Measurements from ENCODE around the gene BCAS3.

DNA sequence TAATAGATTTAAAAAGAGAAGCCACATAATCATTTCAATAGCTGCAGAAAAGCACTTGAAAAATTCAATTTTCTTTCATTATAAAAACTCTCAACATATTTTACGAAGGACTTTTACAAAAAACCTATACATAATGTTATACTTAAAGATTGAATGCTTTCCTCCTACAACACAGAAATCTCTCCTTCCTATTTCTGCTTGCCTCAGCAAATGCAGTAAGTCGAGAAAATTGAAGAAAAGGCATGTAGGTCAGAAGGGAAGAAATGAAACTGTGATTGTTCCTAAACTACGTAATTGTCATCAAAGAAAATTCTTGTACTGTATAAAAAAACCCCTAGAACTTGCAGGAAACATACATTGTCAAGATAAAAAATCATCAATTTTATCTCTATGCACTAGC lies 267.1 kb downstream of the BCAS3 start:
- TF ChIP-seq, protein P1, sequence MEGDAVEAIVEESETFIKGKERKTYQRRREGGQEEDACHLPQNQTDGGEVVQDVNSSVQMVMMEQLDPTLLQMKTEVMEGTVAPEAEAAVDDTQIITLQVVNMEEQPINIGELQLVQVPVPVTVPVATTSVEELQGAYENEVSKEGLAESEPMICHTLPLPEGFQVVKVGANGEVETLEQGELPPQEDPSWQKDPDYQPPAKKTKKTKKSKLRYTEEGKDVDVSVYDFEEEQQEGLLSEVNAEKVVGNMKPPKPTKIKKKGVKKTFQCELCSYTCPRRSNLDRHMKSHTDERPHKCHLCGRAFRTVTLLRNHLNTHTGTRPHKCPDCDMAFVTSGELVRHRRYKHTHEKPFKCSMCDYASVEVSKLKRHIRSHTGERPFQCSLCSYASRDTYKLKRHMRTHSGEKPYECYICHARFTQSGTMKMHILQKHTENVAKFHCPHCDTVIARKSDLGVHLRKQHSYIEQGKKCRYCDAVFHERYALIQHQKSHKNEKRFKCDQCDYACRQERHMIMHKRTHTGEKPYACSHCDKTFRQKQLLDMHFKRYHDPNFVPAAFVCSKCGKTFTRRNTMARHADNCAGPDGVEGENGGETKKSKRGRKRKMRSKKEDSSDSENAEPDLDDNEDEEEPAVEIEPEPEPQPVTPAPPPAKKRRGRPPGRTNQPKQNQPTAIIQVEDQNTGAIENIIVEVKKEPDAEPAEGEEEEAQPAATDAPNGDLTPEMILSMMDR (IDR thresholded peaks at IDR 0.05), result no peak
- TF ChIP-seq EP300 (IDR thresholded peaks at IDR 0.05), result no peak

Measured in ovary (tissue), 3 donors.